HT1080 (cell line): ENCODE data around the gene ENOX1. TPM values are rescaled to one million over a fixed set of nuclear protein-coding genes. Genes with fewer than 3 reads are reported as not detected.

ENCODE experiments used
- DNase-seq: peaks from one replicate; pipeline ENCODE4 v3.0.0-alpha.2; 2015; ENCODE audit warnings: low read depth
- total RNA-seq: library from RNA; depleted of rRNA; stranded (reverse); fragments of >200 nt; shearing (Covaris generic); gene quantifications from 2 replicates; pipeline ENCODE4 v1.2.3, GENCODE V29; 2014

ENOX1 gene
- total RNA-seq, 1 experiment from 2014 or later = 3.2 TPM

GRCh38 chr13:43324129-43324528 is 462.6 kb downstream of the ENOX1 start:
- DNase-seq = no peak

DNA sequence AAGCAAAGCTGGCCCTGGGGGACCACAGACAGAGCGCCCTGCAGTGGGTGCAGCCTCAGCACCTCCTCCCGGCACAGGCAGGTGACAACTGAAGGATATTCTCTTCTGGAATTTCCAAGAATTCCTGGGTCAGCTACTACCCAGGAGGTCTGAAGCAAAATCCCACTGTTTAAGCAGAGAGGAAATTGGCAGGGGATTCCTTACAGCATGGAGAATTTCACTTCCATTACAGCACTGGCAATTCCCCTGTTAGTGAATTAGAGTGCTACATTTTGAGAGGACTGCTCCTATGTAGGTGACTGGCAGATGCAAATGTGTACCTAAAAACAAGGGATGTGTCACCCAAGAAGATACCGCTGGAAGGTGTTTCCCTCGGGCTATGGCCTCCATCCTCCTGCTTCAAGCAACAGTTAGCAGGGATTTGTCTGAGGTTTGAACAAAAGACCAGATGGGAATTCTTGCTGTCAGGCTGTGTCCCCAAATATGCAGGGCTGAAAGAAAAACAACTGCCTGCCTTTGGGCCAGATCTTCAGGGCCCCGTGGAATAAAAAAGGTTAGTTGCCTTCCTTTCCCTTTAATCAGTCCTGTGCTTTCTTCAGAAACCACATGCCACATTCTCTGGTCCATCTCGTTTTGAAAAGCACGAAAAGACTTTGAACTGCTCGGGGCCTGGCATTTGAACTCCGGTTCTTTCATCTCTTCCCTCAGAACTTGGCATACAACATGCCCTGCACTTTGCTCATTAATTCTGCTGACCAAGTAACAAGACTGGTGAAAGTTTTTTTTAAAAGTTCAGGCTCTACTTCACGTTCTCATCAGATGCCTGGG is 466.9 kb downstream of the ENOX1 start:
- no peak for DNase-seq

DNA sequence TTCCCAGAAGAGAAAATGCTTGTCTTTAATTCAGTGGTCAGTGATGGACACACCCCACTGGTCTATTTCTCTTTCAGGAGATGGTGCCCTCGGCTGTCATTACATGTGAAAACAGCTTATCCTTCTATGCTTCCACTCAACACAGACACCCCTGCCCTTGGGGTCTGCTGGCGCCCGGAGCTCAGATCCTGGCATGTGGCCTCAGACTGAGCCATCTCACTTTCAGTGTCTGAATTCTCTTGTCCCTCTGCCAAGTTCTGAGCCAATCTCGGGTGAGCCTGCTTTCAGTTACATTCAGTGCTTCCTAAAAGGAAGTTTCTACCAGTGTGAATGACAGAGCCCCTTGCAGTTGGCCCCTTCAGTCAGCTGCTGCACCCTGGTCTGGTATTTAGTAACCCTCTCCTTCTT is 469.8 kb downstream of the ENOX1 start:
- DNase-seq = peak; percentile 78

GRCh38 chr13:43316281-43316680 is 470.5 kb downstream of the ENOX1 start:
- DNase-seq = no peak

- no peak for DNase-seq
Measured at GRCh38 chr13:43315522-43315921, 471.2 kb downstream of the ENOX1 start.

DNA sequence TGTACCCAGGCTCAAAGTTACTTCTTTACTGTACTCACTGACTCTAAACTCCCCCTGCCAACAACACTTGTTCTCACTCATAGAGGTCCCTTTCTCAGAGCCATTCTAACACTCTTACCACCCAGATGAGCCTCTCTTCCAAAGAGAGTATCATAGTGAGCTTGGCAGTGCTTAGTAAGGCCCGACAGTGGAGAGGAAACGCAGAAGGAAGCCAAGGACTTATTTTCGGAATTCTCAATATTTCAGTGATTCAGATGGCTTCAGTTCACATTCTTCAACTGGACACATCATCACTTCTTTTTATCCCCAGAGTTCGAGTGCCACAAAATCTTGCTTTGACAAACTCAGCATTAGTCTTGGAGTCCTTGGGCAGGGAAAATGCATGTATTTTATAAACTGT is 477.5 kb downstream of the ENOX1 start:
- DNase-seq = no peak

DNA sequence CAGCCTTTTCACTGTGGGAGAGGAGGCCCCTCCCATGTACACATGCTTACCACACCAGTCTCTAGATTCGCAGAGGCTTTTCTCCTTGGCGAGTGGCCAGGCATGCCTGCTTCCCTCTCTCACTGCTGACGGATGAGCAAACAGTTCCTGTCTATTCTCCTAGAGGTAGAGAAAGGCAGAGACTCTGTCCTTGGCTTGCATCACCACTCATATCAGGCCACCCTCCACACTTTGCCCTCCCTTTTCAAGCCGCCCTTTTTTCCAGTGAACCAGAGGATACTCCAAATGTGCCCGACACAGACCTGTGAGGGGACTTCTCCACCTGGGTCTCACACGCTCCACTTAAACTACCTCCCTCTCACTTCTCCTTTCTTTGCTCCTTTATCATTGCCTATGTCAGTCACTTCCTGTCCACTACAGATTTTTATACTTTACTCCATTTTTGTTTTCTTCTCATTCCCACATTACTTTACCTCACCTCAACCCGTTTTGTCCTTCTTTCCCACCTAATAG is 478.8 kb downstream of the ENOX1 start:
- peak; percentile 39 for DNase-seq

DNA sequence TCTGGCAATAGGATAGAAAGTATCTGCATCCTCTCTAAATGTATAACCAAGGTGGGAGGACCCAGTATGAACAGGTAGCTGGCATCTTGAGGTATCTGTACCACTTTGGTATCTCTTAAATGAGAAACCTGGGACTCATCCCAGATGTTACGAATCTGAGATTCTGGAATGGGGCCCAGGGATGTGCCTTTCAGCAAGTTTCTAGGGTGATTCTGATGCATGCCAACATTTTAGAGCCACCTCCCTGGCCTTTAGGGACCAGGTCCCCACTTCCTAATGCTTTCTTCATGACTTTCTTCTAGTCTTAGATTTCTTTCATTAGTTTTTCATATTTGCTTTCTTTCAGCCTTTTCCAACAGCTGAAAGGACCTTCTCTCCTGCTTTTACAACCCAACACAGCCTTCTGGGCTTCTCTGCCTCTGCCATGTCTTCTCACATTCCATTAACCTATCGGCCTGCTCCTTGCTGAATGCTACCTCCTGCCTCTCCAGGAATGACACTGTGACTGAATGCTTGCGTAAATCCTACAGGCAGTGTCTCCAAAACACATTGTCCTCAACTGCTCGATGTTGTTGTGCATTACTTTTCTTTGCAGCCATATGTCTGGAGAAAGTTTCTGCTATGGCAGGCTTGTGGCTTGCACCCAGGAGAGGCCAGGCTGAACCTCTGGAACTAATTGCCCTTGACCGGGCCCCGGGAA is 479.4 kb downstream of the ENOX1 start:
- DNase-seq = no peak

DNA sequence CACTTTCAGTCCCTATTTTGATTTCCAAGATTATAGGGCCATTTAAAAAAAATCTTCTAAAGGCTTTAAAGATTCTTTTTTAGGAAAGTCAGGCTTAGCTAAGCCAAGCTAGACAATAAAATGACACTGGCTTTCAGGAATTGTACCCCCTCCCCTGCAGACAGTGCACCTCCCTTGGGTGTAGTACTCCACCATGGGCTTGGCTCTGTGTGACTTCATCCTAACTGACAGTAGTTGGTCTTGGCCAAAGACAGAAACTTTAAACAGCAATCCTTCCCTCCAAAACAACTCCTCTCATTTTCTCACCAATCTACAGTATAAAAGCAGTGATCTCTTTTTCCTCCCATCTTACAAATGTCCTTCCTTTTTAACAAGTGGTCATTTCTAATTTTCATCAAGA is 480.4 kb downstream of the ENOX1 start:
- no peak for DNase-seq

- peak; percentile 89 for DNase-seq
Measured at GRCh38 chr13:43305416-43305815, 481.4 kb downstream of the ENOX1 start.

- peak; percentile 3 for DNase-seq
Measured at GRCh38 chr13:43304945-43305344, 481.8 kb downstream of the ENOX1 start.

DNA sequence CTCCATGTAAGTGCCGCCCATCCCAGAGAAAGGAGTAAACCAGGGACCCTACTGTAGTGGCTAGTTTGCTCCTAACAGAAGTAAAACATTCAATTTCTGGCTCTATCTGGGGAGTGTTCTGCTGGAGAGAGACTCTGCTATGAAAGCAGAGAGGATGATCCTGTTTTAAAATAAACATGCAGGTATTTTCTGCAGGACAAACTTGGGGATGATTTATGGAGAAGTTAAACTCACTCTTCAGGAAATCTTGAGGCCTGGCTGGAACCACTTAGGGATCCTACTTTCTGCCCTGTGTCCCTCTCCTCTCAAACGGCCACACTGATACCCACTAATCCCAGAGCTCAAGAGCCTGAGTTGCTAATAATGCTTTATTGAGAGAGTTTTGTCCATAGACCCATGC is 482.3 kb downstream of the ENOX1 start:
- DNase-seq = no peak

- peak; percentile 31 for DNase-seq
Measured at GRCh38 chr13:43303033-43303729, 483.6 kb downstream of the ENOX1 start.

- DNase-seq = no peak
Measured at GRCh38 chr13:43301346-43301969, 485.3 kb downstream of the ENOX1 start.

GRCh38 chr13:43300865-43301264 is 485.9 kb downstream of the ENOX1 start:
- peak; percentile 12 for DNase-seq

GRCh38 chr13:43299374-43299773 is 487.4 kb downstream of the ENOX1 start:
- no peak for DNase-seq

DNA sequence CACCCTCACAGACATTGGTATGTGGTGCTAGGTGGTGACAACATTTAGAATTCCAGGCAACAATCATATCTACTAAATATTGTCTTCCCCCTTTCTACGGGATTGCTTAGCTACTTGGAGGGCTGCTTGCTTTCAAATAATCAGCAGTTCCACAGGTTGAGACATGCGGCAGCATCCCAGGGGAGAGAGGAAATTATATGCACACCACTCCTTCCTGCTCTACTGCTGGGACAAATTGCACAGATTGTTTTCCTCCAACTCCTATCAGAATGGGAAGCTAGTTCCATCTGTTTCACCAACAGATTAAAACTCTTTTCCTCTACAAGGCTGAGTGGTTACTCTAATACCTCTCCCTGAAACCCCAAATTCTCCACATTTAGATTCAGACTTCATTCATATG is 488.0 kb downstream of the ENOX1 start:
- no peak for DNase-seq

DNA sequence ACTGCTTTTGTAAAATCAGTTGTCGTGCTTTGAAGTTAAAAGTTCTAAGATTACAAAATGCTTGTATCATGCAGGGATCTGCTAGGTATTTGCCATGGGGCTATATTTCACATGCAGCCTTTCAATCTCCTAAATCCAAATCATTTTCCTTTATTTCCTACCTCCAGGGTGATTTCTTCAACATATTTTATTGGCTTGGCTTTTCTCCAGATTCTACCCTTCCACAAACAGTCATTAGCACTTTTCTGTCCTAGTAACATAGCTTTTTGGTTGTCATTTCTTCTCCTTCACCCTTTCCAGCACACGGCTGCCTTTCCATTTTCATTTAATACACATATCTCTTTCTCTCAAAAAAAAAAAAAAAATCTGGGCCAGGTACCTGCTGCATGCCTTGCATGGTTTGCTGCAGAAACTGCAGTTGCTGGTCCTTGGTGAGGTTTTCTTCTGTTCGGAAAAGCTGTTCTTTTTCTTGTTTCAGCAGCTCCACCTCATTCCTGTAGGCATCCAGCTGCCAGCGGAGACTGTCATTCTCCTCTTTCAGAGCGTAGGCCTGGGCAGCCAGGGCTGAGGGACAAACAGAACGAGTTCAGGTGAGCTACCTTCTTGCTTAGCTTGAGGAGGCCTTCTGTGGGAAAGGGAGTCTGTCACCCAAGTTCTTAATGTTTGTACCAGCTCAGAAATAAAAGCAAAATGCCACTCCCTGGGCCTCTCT is 488.6 kb downstream of the ENOX1 start:
- no peak for DNase-seq

DNA sequence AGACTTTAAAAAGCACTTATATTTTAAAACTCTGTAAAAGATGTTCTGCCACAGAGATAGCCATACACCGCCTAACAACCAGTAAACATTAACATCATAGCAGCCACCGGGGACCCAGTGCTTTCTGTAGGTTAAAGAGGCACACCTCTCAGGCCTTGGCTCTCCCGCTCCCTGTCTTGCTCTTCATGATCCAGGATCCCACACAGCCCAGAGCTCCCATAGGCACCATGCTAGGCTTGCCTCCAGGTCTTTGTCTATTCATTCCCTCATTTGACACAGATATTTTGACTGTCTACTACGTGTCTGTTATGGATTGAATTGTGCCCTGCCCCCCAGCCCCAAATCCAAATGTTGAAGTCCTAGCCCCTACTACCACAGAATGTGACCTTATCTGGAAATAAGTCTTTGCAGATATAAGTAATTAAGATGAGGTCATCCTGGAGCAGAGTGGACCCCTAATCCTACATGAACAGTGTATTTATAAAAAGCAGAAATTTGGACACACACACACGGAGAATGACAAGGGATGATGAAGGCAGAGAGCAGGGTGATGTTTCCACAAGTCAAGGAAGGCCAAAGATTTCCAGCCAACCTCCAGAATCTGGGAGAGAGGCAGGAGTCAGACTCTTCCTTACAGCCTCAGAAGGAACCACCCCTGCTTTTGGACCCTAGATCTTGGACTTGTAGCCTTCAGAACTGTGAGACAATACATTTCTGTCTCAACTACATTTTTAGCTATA is 490.8 kb downstream of the ENOX1 start:
- no peak for DNase-seq

GRCh38 chr13:43295321-43295720 is 491.5 kb downstream of the ENOX1 start:
- DNase-seq = no peak
